GM21825 (cell line): ENCODE measurements around the gene KCNQ1.

Experiments
- ATAC-seq: cut with Tn5 transposase; IDR thresholded peaks from one replicate; pipeline ENCODE4 v1.9.1; 2021; ENCODE audit warnings: mild to moderate bottlenecking, moderate library complexity; ENCODE audit not compliant: unreplicated experiment

Gene KCNQ1

GRCh38 chr11:2722955-2723354, 278.1 kb downstream of the KCNQ1 start:
- ATAC-seq = no peak

GRCh38 chr11:2724104-2724503, 279.3 kb downstream of the KCNQ1 start:
- no peak for ATAC-seq

DNA sequence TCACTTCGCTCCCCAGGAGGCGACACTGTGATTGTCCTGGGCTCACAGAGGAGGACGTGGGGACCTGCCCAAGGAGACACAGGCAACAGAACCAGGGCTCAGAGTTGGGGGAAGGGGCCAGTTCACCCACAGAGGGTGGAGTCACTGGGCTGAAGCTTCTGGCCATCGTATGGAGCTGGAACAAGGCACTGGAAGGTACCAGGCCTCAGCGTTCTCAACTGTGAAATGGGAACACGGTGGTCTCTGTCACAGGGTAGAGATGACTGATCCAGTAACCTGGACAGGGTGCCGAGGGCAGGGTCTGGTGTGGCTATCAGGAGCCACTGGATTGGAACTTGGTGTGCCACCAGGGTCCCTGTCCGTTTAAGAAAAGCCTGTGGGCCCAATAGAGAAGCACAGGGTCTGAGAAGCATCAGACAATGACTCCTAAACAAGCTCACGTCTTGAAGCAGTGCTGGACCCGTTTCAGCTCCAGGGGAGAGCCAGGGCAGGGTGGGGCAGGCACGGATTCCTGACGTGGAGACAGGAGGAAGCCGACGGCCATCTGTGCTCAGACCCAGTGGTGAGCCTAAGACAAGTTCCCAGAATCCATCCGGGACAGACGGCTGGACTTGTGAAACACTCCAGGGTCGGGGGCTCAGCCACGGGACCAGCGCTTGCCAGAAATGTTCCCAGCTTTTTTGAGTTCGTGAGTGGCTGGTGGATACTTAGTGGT, 280.0 kb downstream of the KCNQ1 start:
- no peak for ATAC-seq

- ATAC-seq = no peak
These were observed 280.8 kb downstream of the KCNQ1 start for GRCh38 chr11:2725368-2726300.

DNA sequence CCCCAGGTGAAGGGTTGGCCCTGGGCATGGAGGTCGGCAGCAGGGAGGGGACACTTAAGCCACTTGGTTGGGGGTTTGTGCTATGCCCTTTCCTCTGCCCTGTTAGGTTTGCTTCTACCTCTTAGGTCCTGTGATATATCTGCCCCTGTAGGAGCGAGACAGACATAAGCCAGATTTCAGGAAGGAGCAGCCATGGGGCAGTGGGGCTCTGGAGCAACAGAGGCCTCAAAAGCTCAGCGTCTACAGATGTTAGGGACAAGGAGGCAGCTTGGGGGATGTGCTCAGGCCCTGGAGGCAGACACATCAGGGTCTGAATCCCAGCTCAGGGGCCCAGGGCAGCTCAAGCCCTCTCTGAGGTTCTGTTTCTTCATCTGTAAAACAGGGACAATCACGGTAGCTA, 282.2 kb downstream of the KCNQ1 start:
- ATAC-seq = no peak

DNA sequence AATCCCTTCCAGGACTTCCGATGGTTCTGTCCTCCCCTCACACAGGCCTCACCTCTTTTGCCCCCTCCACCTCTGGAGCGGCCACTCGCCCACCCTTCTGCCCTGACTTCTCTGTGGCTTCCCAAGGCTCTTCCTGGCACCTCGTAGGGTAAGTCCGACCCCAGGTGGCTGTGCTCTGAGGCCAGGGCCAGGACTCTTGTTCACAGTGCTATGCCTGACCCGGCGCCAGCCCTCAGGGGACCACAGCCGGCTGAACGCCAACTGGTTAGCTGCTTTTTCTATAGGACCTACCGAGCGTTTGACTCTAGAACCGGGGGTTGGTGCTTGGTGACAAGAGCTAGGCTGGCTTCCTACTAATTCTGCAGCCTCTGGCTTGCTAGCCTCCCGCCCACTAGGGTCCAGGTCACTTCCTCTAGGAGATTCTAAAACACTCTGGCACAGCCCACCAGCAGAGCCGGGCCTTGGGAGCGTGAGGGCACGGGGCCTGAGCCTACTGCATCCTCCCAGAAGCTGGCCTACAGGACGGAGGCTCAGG, 283.4 kb downstream of the KCNQ1 start:
- ATAC-seq = no peak

DNA sequence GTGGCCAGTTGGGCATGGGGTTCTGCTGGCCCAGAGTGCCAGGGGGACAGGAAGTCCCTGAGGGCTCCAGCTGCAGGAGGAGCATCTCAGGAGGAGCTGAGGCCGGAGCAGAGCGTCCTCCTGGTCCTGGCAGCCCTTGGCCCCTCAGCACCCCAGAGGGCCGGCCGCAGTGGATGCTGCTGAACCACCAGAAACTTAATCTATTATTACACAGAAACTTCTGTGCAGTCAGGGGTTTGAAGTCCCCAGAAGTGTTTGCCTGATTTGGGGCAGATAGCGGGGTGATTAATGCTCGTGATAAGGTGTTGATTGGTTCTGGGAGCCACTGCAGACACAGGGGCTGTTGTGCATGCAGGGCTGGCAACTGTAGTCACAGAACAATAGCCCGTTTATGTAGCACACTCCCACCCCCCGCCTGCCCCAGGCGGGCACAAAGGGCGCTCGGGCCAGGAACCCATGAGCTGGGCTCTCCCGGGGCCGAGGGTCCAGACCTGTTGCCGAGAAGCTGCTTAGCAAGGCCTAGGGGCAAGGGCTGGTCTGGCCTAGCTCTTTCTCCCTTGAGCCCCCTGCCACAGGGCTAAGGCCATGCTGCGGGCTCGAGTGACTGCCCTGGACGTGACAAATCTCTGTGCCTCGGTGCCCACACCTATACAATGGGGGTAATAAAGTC, 284.0 kb downstream of the KCNQ1 start:
- no peak for ATAC-seq

GRCh38 chr11:2729841-2730240, 285.0 kb downstream of the KCNQ1 start:
- ATAC-seq = no peak

GRCh38 chr11:2730272-2731129, 285.7 kb downstream of the KCNQ1 start:
- ATAC-seq = no peak

DNA sequence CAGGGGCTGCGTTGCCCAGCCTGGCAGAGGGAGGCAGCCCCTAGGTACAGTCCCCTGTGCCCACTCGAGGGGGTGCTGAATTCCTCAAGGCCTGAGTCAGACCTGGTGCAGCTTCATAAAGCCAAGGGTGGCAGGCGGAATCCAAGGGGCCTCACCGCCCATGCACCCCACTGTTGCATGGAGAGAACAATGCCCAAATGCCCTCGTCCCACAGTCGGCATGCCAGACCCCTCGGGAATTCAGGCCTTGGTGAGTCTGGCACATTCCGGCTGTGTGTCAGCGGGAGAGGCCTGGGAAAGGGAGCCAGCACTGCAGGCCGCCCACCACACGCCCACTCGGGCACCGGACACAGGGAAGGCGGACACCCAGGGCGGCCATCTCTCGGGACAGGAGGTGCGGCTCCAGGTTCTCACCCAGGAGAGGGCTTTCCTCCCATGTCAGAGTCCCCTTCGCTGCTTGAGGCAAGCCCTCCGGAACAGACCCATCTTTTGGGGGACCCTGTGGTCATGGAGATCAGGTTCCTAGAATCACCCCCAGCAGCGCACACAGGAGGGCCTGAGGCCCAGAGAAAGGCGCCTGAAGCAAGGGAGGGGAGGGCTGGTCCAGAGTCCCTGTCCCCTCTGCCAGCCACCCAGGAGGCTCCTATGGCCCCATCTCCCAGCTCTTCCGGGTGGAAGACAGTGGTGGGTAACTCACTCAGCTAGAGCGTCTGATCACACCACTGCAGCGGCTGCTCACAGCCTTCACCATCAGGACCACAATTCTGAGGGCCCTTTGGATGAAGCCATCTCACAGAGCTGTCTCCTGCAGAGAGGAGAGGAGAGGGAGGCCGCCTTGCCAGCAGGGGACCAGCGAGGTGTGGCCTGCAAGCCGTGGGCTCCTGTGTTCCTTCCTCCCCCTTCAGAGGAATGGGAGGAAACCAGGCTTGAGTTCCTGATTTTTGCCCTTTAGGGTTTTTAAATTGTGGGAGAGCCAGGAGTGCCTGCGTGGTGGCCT, 286.6 kb downstream of the KCNQ1 start:
- no peak for ATAC-seq

GRCh38 chr11:2732261-2732939, 287.6 kb downstream of the KCNQ1 start:
- no peak for ATAC-seq

DNA sequence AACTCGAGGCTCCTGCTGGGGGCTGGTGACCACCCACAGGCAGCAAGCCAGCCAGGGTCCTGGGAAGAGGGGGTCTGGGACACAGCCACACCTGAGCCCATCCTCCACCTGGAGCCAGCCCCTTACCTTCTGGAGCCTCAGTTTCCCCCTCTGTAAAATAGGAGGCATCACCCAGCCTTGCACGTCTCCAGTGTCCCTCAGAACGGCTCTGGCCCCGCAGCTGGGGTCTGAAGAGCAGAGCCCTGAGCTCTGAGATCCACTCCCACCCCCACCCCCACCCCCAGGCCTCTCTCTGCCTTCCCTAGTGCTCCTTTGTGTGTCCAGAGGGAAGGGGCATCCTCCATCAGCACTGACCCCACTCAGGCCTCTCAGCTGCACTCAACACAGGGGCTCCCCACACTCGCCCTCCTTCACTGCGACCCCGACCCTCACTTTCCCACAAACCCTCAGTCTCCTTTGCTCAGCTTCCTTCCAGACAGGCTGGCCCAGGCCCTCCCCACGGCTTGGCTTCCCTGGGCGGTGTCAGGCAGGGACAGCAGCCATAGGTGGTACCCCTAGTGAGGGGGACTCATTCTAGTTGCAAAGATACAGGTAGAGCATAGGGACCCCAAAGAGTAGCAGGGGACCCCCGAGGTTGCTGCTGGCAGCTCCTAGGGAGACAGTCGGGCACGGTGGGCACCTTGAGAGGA, 288.3 kb downstream of the KCNQ1 start:
- no peak for ATAC-seq

DNA sequence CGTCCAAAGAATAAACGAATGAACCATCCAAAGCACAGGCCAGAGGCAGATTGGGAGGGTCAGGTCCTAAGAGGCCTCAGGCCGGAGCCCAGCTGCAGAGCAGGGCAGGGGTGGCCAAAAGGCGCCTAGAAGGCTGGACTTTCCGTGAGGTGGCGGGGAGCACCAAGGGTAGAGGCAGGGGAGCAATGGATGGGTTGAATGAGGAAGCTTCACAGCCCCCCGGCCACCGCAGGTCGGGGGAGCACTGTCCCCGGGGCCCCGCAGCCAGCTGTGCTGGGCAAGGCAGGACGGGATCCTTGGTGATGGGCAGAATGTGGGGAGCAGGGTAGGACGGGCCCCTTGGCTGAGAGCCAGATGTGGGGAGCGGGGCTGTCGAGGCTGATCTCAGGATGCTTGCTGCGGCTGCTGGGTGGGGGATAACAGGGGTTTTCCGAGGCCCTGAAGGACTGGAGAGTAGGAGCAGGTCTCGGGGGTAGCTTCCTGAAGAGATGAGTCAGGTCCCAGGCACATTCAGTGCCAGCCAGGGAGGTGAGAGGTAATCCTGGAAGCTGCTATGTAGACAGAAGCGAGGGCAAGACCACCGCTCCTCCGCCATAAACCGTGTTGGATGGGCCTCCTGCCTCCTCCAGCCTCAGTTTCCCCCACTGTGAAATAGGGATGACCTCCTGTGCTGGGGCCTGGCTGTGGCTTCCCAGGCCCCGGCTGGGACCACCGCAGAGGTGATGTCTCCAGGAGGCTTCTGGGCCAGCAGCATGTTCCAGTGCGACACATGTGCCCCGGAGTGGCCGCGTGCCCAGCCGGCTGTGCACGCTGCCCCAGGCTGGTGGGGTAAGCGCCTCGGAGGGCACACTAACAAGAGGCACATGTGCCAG, 289.6 kb downstream of the KCNQ1 start:
- ATAC-seq = no peak

- ATAC-seq = no peak
These were observed 290.3 kb downstream of the KCNQ1 start for GRCh38 chr11:2735053-2735589.

DNA sequence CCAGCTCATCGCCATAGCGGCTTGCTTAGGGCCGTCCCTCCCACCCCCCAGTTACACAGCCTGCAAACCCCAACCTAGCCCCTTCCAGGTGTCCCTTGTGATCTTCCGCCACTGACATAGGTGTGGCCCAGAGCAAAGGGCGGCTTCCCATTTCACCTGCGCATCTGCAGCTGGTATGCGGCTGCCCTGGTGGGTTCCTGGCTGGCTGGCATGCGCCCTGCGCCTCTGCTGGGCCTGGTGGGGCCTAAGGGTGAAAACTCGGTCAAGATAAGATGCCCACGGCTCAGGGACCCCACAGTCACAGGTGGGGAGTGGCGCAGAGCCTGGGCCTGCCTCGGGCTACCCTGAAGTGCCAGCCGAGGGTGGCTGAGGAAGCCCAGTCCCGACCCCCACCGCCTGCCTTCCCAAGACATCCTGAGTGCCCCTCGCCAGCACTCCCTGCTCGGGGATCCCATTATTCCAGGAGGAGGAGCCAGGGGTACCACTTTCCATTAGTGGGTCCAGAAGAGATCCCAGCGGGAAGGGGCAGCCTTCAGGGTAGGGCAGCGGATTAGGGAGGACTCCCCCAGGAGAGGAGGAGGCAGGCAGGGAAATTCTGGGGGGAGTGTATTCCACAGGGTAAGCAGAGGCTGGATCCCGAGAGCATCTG, 291.9 kb downstream of the KCNQ1 start:
- ATAC-seq = no peak

GRCh38 chr11:2737226-2737590, 292.4 kb downstream of the KCNQ1 start:
- ATAC-seq = no peak
